Lower leg skin (tissue), 4 donors: ENCODE results near the gene VPS37B. TPM values are rescaled to one million over a fixed set of nuclear protein-coding genes. Genes with fewer than 3 reads are reported as not detected.

Source experiments
- DNase-seq, 2 donors: peaks; one replicate each; pipeline ENCODE4 v3.0.0-alpha.2; 2019; ENCODE audit warnings: low spot score in 2 of 2
- H3K4me3 ChIP-seq: fragments of 200-600 bp; sonication (generic); 2 replicates; pipeline ENCODE4 v1.5.1; 2017; ENCODE audit warnings: mild to moderate bottlenecking, low read depth; ENCODE audit not compliant: poor library complexity, severe bottlenecking
- CTCF ChIP-seq, 3 donors: fragments of 450-650 bp; IDR thresholded peaks; one replicate each; pipeline ENCODE4 v1.5.1; 2016; ENCODE audit warnings: antibody characterized with exemption in 3 of 3, mild to moderate bottlenecking in 3 of 3, moderate library complexity in 2 of 3
- POLR2A ChIP-seq, 2 donors: fragments of 450-650 bp; IDR thresholded peaks; one replicate each; pipeline ENCODE4 v1.6.1; 2016 to 2017; ENCODE audit warnings: antibody characterized with exemption in 2 of 2, mild to moderate bottlenecking in 1 of 2, moderate library complexity in 1 of 2
- WGBS, 2 donors: methylation state at CpG; one replicate each; pipeline ENCODE4 v1.1.5; 2018; 5-methylcytosine and 5-hydroxymethylcytosine counted together
- intact Hi-C: fragments of 100-400 bp; cut with DNase I; formaldehyde crosslinking; loops from one replicate; pipeline ENCODE4 v1.15.0; 2023; ENCODE audit warnings: low total_unique reads
- total RNA-seq, 4 donors: library from RNA; depleted of rRNA; stranded (reverse); fragments of >200 nt; gene quantifications; one replicate each; pipeline ENCODE4 v1.1.0, GENCODE V29; 2016

The VPS37B gene
- total RNA-seq, 4 donors from 2014 or later: 27.7 to 47.8 (median 42.3) TPM

- WGBS, 2 donors: 28 to 29% methylated on average over 5 of the region's 5 CpGs
- intact Hi-C loops: no loop called here
Observed at GRCh38 chr12:122827258-122827657, 68.7 kb downstream of the VPS37B start.

GRCh38 chr12:122825773-122826724 is 69.9 kb downstream of the VPS37B start:
- no peak for DNase-seq
- WGBS, 2 donors: 17 to 18% methylated on average over 22 of the region's 22 CpGs
- intact Hi-C loops: no loop called here

More at GRCh38 chr12:122827258-122827657, 68.7 kb downstream of the VPS37B start:
- no peak for DNase-seq
- TF ChIP-seq POLR2A (IDR thresholded peaks at IDR 0.05) (no peak), CTCF (IDR thresholded peaks at IDR 0.05) (no peak)
- no peak overlapping the region for H3K4me3 ChIP-seq

GRCh38 chr12:122823429-122823828 is 72.5 kb downstream of the VPS37B start:
- TF ChIP-seq CTCF (IDR thresholded peaks at IDR 0.05): no peak
- TF ChIP-seq POLR2A (IDR thresholded peaks at IDR 0.05): no peak

More at GRCh38 chr12:122825773-122826724, 69.9 kb downstream of the VPS37B start:
- no peak for TF ChIP-seq POLR2A (IDR thresholded peaks at IDR 0.05)
- TF ChIP-seq CTCF (IDR thresholded peaks at IDR 0.05): no peak
- no peak overlapping the region for H3K4me3 ChIP-seq

GRCh38 chr12:122820838-122821271 is 75.1 kb downstream of the VPS37B start:
- intact Hi-C loops: no loop called here
- H3K4me3 ChIP-seq: no peak overlapping the region
- WGBS, 2 donors: 75 to 76% methylated on average over 7 of the region's 7 CpGs
- DNase-seq: no peak
- TF ChIP-seq CTCF (IDR thresholded peaks at IDR 0.05) (no peak), POLR2A (IDR thresholded peaks at IDR 0.05) (no peak)

More at GRCh38 chr12:122823429-122823828, 72.5 kb downstream of the VPS37B start:
- no peak overlapping the region for H3K4me3 ChIP-seq
- DNase-seq: no peak
- intact Hi-C loops: no loop called here
- 75 to 87% methylated on average over 11 of the region's 11 CpGs for WGBS, 2 donors

GRCh38 chr12:122820138-122820537 is 75.8 kb downstream of the VPS37B start:
- no peak for DNase-seq
- no peak for TF ChIP-seq POLR2A (IDR thresholded peaks at IDR 0.05)
- no peak for TF ChIP-seq CTCF (IDR thresholded peaks at IDR 0.05)
- 80 to 83% methylated on average over 8 of the region's 8 CpGs for WGBS, 2 donors
- H3K4me3 ChIP-seq: no peak overlapping the region
- intact Hi-C loops: no loop called here
